H1 (cell line): Measurements from ENCODE around the gene DYSF. TPM values are rescaled to one million over a fixed set of nuclear protein-coding genes. Genes with fewer than 3 reads are reported as not detected.

Experiments
- CTCF ChIA-PET: fragments of 300-600 bp; sonication (Branson Sonifier 250); formaldehyde crosslinking; loops from one replicate; lab custom pipeline; 2021; ENCODE audit not compliant: partially characterized antibody; lab: Charles Lee
- POLR2A ChIA-PET: fragments of 300-600 bp; sonication (Branson Sonifier 250); formaldehyde crosslinking; loops from one replicate; lab custom pipeline; 2021; ENCODE audit warnings: inconsistent platforms; ENCODE audit not compliant: partially characterized antibody; lab: Charles Lee
- DNase-seq, 2 experiments: peaks; one replicate each; pipeline versions ENCODE4 v3.0.0 to v3.0.0-alpha.2; 2010 to 2022; ENCODE audit warnings: low spot score in 2 of 2, low read depth in 1 of 2, mixed read lengths in 1 of 2
- FAIRE-seq: peaks from 2 replicates; lab custom pipeline; 2011; peaks lifted over from hg19 to GRCh38; lab: Jason Lieb, UNC
- H2AFZ ChIP-seq: 2 replicates; pipeline ENCODE4 v1.8.1; 2012; ENCODE audit warnings: low read length, inconsistent platforms
- H2AK5ac ChIP-seq: 2 replicates; pipeline ENCODE4 v1.6.1; 2013; ENCODE audit warnings: low read depth, low read length
- H2BK120ac ChIP-seq: replicated peaks from 2 replicates; pipeline ENCODE3; 2013; ENCODE audit warnings: low read depth, low read length, inconsistent platforms
- H2BK12ac ChIP-seq: 2 replicates; pipeline ENCODE4 v1.6.1; 2013; ENCODE audit warnings: low read depth, low read length
- H2BK15ac ChIP-seq: 2 replicates; pipeline ENCODE4 v1.6.1; 2013; ENCODE audit warnings: low read length
- H2BK20ac ChIP-seq: 2 replicates; pipeline ENCODE4 v1.6.1; 2013; ENCODE audit warnings: low read length
- H2BK5ac ChIP-seq: 2 replicates; pipeline ENCODE4 v1.6.1; 2013; ENCODE audit warnings: low read depth, low read length
- H3K14ac ChIP-seq: 2 replicates; pipeline ENCODE4 v1.6.1; 2013; ENCODE audit warnings: inconsistent platforms; ENCODE audit not compliant: insufficient read length
- H3K18ac ChIP-seq: 2 replicates; pipeline ENCODE4 v1.6.1; 2013; ENCODE audit warnings: low read length; ENCODE audit errors: extremely low read depth
- H3K23ac ChIP-seq: 2 replicates; pipeline ENCODE4 v1.6.1; 2013; ENCODE audit warnings: inconsistent platforms; ENCODE audit not compliant: insufficient read length
- H3K23me2 ChIP-seq: 2 replicates; pipeline ENCODE4 v1.6.1; 2013; ENCODE audit warnings: low read depth, low read length
- H3K27ac ChIP-seq: 2 replicates; pipeline ENCODE4 v1.6.1; 2011; ENCODE audit warnings: low read depth, low read length, inconsistent platforms
- H3K27me3 ChIP-seq, 4 experiments: replicated peaks in 1 of 4; 1 replicate in 1 of 4; 2 replicates in 3 of 4; pipeline versions ENCODE4 v1.6.1 to v1.8.1; 2011 to 2013; ENCODE audit warnings: low read length in 3 of 4, mild to moderate bottlenecking in 3 of 4, inconsistent platforms in 2 of 4, mixed read lengths in 2 of 4, moderate library complexity in 1 of 4; ENCODE audit not compliant: control insufficient read depth in 3 of 4, insufficient read depth in 3 of 4; ENCODE audit errors: extremely low read depth in 1 of 4
- H3K36me3 ChIP-seq, 4 experiments: 2 replicates each; pipeline versions ENCODE4 v1.6.1 to v1.8.1; 2011 to 2013; ENCODE audit warnings: mild to moderate bottlenecking in 4 of 4, low read length in 3 of 4, moderate library complexity in 2 of 4, control low read depth in 1 of 4, inconsistent platforms in 1 of 4; ENCODE audit not compliant: insufficient read depth in 4 of 4, control insufficient read depth in 2 of 4
- H3K4ac ChIP-seq: replicated peaks from 2 replicates; pipeline ENCODE3; 2013; ENCODE audit warnings: low read length, low read depth, mixed read lengths, inconsistent platforms; ENCODE audit not compliant: insufficient read length
- H3K4me1 ChIP-seq, 4 experiments: replicated peaks in 1 of 4; 1 replicate in 1 of 4; 2 replicates in 3 of 4; pipeline versions ENCODE4 v1.6.1 to v1.8.1; 2011 to 2013; ENCODE audit warnings: low read length in 3 of 4, inconsistent platforms in 2 of 4, mixed read lengths in 1 of 4; ENCODE audit not compliant: insufficient read depth in 4 of 4, control insufficient read depth in 3 of 4
- H3K4me2 ChIP-seq, 2 experiments: 2 replicates each; pipeline versions ENCODE4 v1.6.1 to v1.8.1; 2011 to 2013; ENCODE audit warnings: low read depth in 2 of 2, low read length in 2 of 2, control low read depth in 1 of 2, inconsistent platforms in 1 of 2, mild to moderate bottlenecking in 1 of 2; ENCODE audit not compliant: insufficient read depth in 1 of 2
- H3K4me3 ChIP-seq, 4 experiments: fragments of 200-600, 300-600 bp in 1 of 4; sonication (generic), shearing (Covaris generic), sonication (Bioruptor Twin) in 1 of 4; 2 replicates each; pipeline versions ENCODE4 v1.5.1 to v1.8.1; 2011 to 2016; ENCODE audit warnings: low read length in 4 of 4, low read depth in 3 of 4, control low read depth in 2 of 4, inconsistent platforms in 2 of 4, mild to moderate bottlenecking in 2 of 4, mixed read lengths in 1 of 4, moderate library complexity in 1 of 4; ENCODE audit not compliant: insufficient read depth in 2 of 4; ENCODE audit errors: extremely low read depth in 1 of 4
- H3K56ac ChIP-seq: replicated peaks from 2 replicates; pipeline ENCODE3; 2013; ENCODE audit warnings: low read depth, mild to moderate bottlenecking, mixed read lengths, low read length, inconsistent platforms; ENCODE audit not compliant: insufficient read length
- H3K79me1 ChIP-seq: 2 replicates; pipeline ENCODE4 v1.6.1; 2013; ENCODE audit warnings: low read depth, low read length, control low read depth
- H3K79me2 ChIP-seq, 2 experiments: 2 replicates each; pipeline versions ENCODE4 v1.6.1 to v1.8.1; 2012 to 2013; ENCODE audit warnings: low read length in 2 of 2, mild to moderate bottlenecking in 2 of 2, inconsistent platforms in 1 of 2; ENCODE audit not compliant: insufficient read depth in 2 of 2, control insufficient read depth in 1 of 2
- H3K9ac ChIP-seq, 4 experiments: replicated peaks in 1 of 4; 1 replicate in 1 of 4; 2 replicates in 3 of 4; pipeline versions ENCODE4 v1.6.1 to v1.8.1; 2011 to 2013; ENCODE audit warnings: low read depth in 3 of 4, low read length in 3 of 4, control low read depth in 2 of 4, mild to moderate bottlenecking in 2 of 4, moderate library complexity in 2 of 4, inconsistent platforms in 1 of 4; ENCODE audit errors: extremely low read depth in 1 of 4
- H3K9me3 ChIP-seq, 2 experiments: 2 replicates each; pipeline versions ENCODE4 v1.6.1 to v1.8.1; 2012 to 2013; ENCODE audit warnings: mild to moderate bottlenecking in 2 of 2, moderate library complexity in 2 of 2, control low read depth in 1 of 2, inconsistent platforms in 1 of 2, low read depth in 1 of 2, low read length in 1 of 2, mixed read lengths in 1 of 2; ENCODE audit not compliant: insufficient read depth in 2 of 2
- H4K20me1 ChIP-seq, 2 experiments: replicated peaks in 1 of 2; 2 replicates each; pipeline versions ENCODE3 to v1.8.1; 2011 to 2013; ENCODE audit warnings: inconsistent platforms in 2 of 2, low read length in 2 of 2, mild to moderate bottlenecking in 1 of 2; ENCODE audit not compliant: insufficient read depth in 2 of 2, control insufficient read depth in 1 of 2
- H4K5ac ChIP-seq: 2 replicates; pipeline ENCODE4 v1.6.1; 2013; ENCODE audit warnings: low read length, low read depth, mixed read lengths, inconsistent platforms; ENCODE audit not compliant: insufficient read length
- H4K8ac ChIP-seq: 2 replicates; pipeline ENCODE4 v1.8.0; 2013; ENCODE audit warnings: mild to moderate bottlenecking, moderate library complexity, low read length, inconsistent platforms; ENCODE audit not compliant: insufficient read depth; ENCODE audit errors: extremely low read depth
- H4K91ac ChIP-seq: replicated peaks from 2 replicates; pipeline ENCODE3; 2013; ENCODE audit warnings: low read length, mixed read lengths, inconsistent platforms; ENCODE audit not compliant: insufficient read length
- CBX8 ChIP-seq: fragments of 300-800, 300-1000 bp; sonication (generic); IDR thresholded peaks from 2 replicates; pipeline ENCODE4 v1.7.1; 2016; ENCODE audit warnings: low read depth, low read length, borderline replicate concordance
- CTCF ChIP-seq, 3 experiments: IDR thresholded peaks; 1 replicate in 2 of 3; 2 replicates in 1 of 3; pipeline versions ENCODE4 v1.5.1 to v1.6.1; 2011; ENCODE audit warnings: low read length in 3 of 3, mild to moderate bottlenecking in 3 of 3, inconsistent platforms in 2 of 3, low read depth in 1 of 3, moderate library complexity in 1 of 3; ENCODE audit not compliant: insufficient read depth in 1 of 3; ENCODE audit errors: control extremely low read depth in 1 of 3
- GABPA ChIP-seq: IDR thresholded peaks from 2 replicates; pipeline ENCODE4 v1.6.1; 2011; ENCODE audit warnings: mild to moderate bottlenecking, low read length, moderate library complexity, borderline replicate concordance; ENCODE audit not compliant: insufficient read depth
- NANOG ChIP-seq: IDR thresholded peaks from 2 replicates; pipeline ENCODE4 v1.6.1; 2011; ENCODE audit warnings: low read length, low read depth, mild to moderate bottlenecking, inconsistent platforms; ENCODE audit not compliant: insufficient read depth, poor library complexity, severe bottlenecking
- RAD21 ChIP-seq, 2 experiments: IDR thresholded peaks in 1 of 2; conservative IDR thresholded peaks in 1 of 2; 2 replicates each; pipeline ENCODE4 v1.6.1; 2011; ENCODE audit warnings: low read depth in 2 of 2, low read length in 2 of 2, improper control_type of control experiment in 1 of 2, inconsistent platforms in 1 of 2, mild to moderate bottlenecking in 1 of 2, moderate library complexity in 1 of 2
- SIX5 ChIP-seq: IDR thresholded peaks from 2 replicates; pipeline ENCODE4 v1.6.1; 2011; ENCODE audit warnings: mild to moderate bottlenecking, low read depth, low read length
- WGBS, 2 experiments: shearing (Covaris generic) in 1 of 2; methylation state at CpG; one replicate each; pipeline versions ENCODE4 v1.1.6 to v1.1.7; 2013 to 2015; ENCODE audit warnings: low lambda C conversion rate in 2 of 2, mixed read lengths in 2 of 2, inconsistent platforms in 1 of 2, low coverage in 1 of 2, missing lambda C conversion rate in 1 of 2; ENCODE audit not compliant: insufficient replicate concordance in 2 of 2, insufficient coverage in 1 of 2, insufficient read length in 1 of 2; ENCODE audit errors: extremely low coverage in 1 of 2, missing lambda C conversion rate in 1 of 2; 5-methylcytosine and 5-hydroxymethylcytosine counted together
- polyA plus RNA-seq, 7 experiments: library from polyadenylated mRNA; depleted of rRNA in 3 of 7; stranded (reverse) in 5 of 7; unstranded in 2 of 7; fragments of >200 nt in 5 of 7; fragments of 200-250 nt in 2 of 7; gene quantifications; 1 replicate in 5 of 7; 2 replicates in 1 of 7; 4 replicates in 1 of 7; pipeline versions ENCODE4 v1.2.1 to v1.2.3, GENCODE V29; 2011 to 2013; ENCODE audit warnings: missing spikeins in 2 of 7, mixed read lengths in 2 of 7
- total RNA-seq: library from RNA; stranded (reverse); fragmentation: NEBNext Ultra II Directional; extraction: Animal tissue kit (Norgen Biotek cat#: 25700); gene quantifications from 2 replicates; pipeline ENCODE4 v1.2.1, GENCODE V29; 2021

Gene DYSF
- total and polyA plus RNA-seq, 2 of the 8 experiments (the other 6 are each of a cell fraction or from before 2014, with no cell fraction given), result 5.8 to 7.1 TPM

- no peak overlapping the region for H3K4me2 ChIP-seq
- 87% methylated on average over 9 of the region's 10 CpGs; no CpG with 5 or more reads in 1 of the 2 experiments for WGBS, 2 experiments
- ChIA-PET CTCF (interaction anchor here (1.0 to 12.6 kb wide), 13 partner anchors 10 to 213 kb away, joined by 3 to 238 read pairs (median 8); partner anchors contain the start of gene DYSF), POLR2A (no interaction called here)
- H4K5ac ChIP-seq, result no peak overlapping the region
- no peak overlapping the region for H2BK15ac ChIP-seq
- no peak overlapping the region for H2BK5ac ChIP-seq
- H4K91ac ChIP-seq, result no peak overlapping the region
- H3K23ac ChIP-seq, result no peak overlapping the region
- H3K27me3 ChIP-seq, result no peaks in the 10 kb centered on the region
- no peak overlapping the region for H2BK120ac ChIP-seq
- no peak overlapping the region for H4K8ac ChIP-seq
- no peaks in the 10 kb centered on the region for H3K9me3 ChIP-seq
- H2AK5ac ChIP-seq, result no peak overlapping the region
- DNase-seq, result no peak
- H3K23me2 ChIP-seq, result no peaks in the 10 kb centered on the region
- no peaks in the 10 kb centered on the region for H3K79me1 ChIP-seq
- no peak for FAIRE-seq
- H3K4me3 ChIP-seq, result no peak overlapping the region
- no peaks in the 10 kb centered on the region; a peak in 1 of 7 replicates for H3K4me1 ChIP-seq
- no peak overlapping the region for H2BK12ac ChIP-seq
- no peak overlapping the region for H3K18ac ChIP-seq
- TF ChIP-seq SIX5 (no peak), CTCF (IDR thresholded peaks at IDR 0.05; ENCODE audit: control extremely low read depth in 1 of 3, insufficient read depth in 1 of 3, low read depth in 1 of 3, low read length in 3 of 3) (0 out of 4 replicates have a peak, but pooled peaks of 1 of the 3 experiments have one; percentile 16), NANOG (no peak), CBX8 (no peak), RAD21 (IDR thresholded peaks at IDR 0.05 in 1 of 2, conservative IDR thresholded peaks at IDR 0.05 in 1 of 2; ENCODE audit: low read depth in 2 of 2, low read length in 2 of 2) (peak; percentile 28 to 43; a peak in 3 of 4 replicates), GABPA (no peak)
- H3K9ac ChIP-seq, result no peak overlapping the region
- H3K4ac ChIP-seq, result no peak overlapping the region
- no peak overlapping the region for H3K14ac ChIP-seq
- H4K20me1 ChIP-seq, result no peaks in the 10 kb centered on the region
- H3K36me3 ChIP-seq, result no peaks in the 10 kb centered on the region
- H3K27ac ChIP-seq, result no peak overlapping the region
- H2BK20ac ChIP-seq, result no peak overlapping the region
- H3K79me2 ChIP-seq, result no peaks in the 10 kb centered on the region
- no peak overlapping the region for H2AFZ ChIP-seq
- H3K56ac ChIP-seq, result no peak overlapping the region
Measured at GRCh38 chr2:71511776-71512175, 58.4 kb downstream of the DYSF start.
